SU-DHL-6 (cell line): ENCODE results near the gene PTPRK.

Experiments used
- H2AFZ ChIP-seq: fragments of 200-600 bp; sonication (generic); 2 replicates; pipeline ENCODE4 v1.6.1; 2014; ENCODE audit warnings: low read depth, mild to moderate bottlenecking, moderate library complexity, mixed read lengths, antibody characterized with exemption, low read length; ENCODE audit not compliant: severe bottlenecking
- H3F3A ChIP-seq: fragments of 200-600 bp; shearing (Covaris generic); 2 replicates; pipeline ENCODE4 v1.6.0; 2016; ENCODE audit warnings: antibody characterized with exemption, mild to moderate bottlenecking; ENCODE audit not compliant: insufficient read depth
- H3K27ac ChIP-seq: fragments of 200-600 bp; sonication (generic); 2 replicates; pipeline ENCODE4 v1.5.1; 2016; ENCODE audit warnings: low read depth, mild to moderate bottlenecking, low read length, moderate library complexity, mixed read lengths
- H3K27me3 ChIP-seq: fragments of 200-600 bp; sonication (generic), shearing (Covaris generic); 2 replicates; pipeline ENCODE4 v1.6.0; 2014; ENCODE audit warnings: mild to moderate bottlenecking, low read length
- H3K36me3 ChIP-seq: fragments of 200-600 bp; sonication (generic); 2 replicates; pipeline ENCODE4 v1.6.1; 2014; ENCODE audit warnings: mild to moderate bottlenecking, low read length, mixed read lengths
- H3K4me2 ChIP-seq: fragments of 300-600, 200-600 bp; shearing (Covaris generic), sonication (generic); 2 replicates; pipeline ENCODE4 v1.6.0; 2014; ENCODE audit warnings: low read length, low read depth, mild to moderate bottlenecking; ENCODE audit not compliant: poor library complexity, severe bottlenecking
- H3K4me3 ChIP-seq: fragments of 200-600 bp; sonication (generic); 2 replicates; pipeline ENCODE4 v1.5.1; 2014; ENCODE audit warnings: antibody characterized with exemption, low read length, mild to moderate bottlenecking, mixed read lengths; ENCODE audit not compliant: insufficient read depth, poor library complexity, severe bottlenecking
- H3K79me2 ChIP-seq: fragments of 200-600 bp; sonication (generic); 2 replicates; pipeline ENCODE4 v1.6.1; 2014; ENCODE audit warnings: mild to moderate bottlenecking, low read length, moderate library complexity; ENCODE audit not compliant: insufficient read depth
- H3K9ac ChIP-seq: fragments of 200-600 bp; sonication (generic); 2 replicates; pipeline ENCODE4 v1.7.0; 2014; ENCODE audit warnings: mild to moderate bottlenecking, low read length
- H3K9me2 ChIP-seq: fragments of 200-600 bp; sonication (generic); replicated peaks from 2 replicates; pipeline ENCODE4 v1.6.1; 2014; ENCODE audit warnings: low read length; ENCODE audit not compliant: insufficient read depth
- H3K9me3 ChIP-seq: fragments of 200-600 bp; sonication (generic); 2 replicates; pipeline ENCODE4 v1.6.1; 2014; ENCODE audit warnings: low read length, mixed read lengths; ENCODE audit not compliant: insufficient read depth
- H4K20me1 ChIP-seq: fragments of 200-600 bp; sonication (generic); 2 replicates; pipeline ENCODE4 v1.6.1; 2014; ENCODE audit warnings: low read depth, mild to moderate bottlenecking, antibody characterized with exemption, low read length, moderate library complexity, mixed read lengths
- CTCF ChIP-seq: fragments of 200-600 bp; sonication (generic); IDR thresholded peaks from one replicate; pipeline ENCODE4 v1.5.1; 2017; ENCODE audit warnings: antibody characterized with exemption, mild to moderate bottlenecking, low read length, moderate library complexity; ENCODE audit not compliant: insufficient read depth, poor library complexity, severe bottlenecking
- EZH2phosphoT487 ChIP-seq: fragments of 200-600 bp; sonication (generic), shearing (Covaris generic); conservative IDR thresholded peaks from 2 replicates; pipeline ENCODE4 v1.6.1; 2018; ENCODE audit warnings: mild to moderate bottlenecking, antibody characterized with exemption, low read length, moderate library complexity, mixed read lengths

Gene PTPRK

GRCh38 chr6:128174724-128175123, 345.7 kb downstream of the PTPRK start:
- Histone ChIP-seq H3K9ac (no peak overlapping the region), H2AFZ (no peak overlapping the region), H3K9me3 (no peaks in the 10 kb centered on the region), H3K27me3 (no peaks in the 10 kb centered on the region), H3K9me2 (no peaks in the 10 kb centered on the region), H3K4me3 (no peak overlapping the region), H3K27ac (no peak overlapping the region), H3F3A (no peaks in the 10 kb centered on the region), H3K79me2 (no peaks in the 10 kb centered on the region), H3K36me3 (no peaks in the 10 kb centered on the region), H4K20me1 (no peaks in the 10 kb centered on the region), H3K4me2 (no peak overlapping the region)
- no peak for TF ChIP-seq EZH2phosphoT487
- no peak for TF ChIP-seq CTCF

GRCh38 chr6:128172752-128173682, 347.4 kb downstream of the PTPRK start:
- Histone ChIP-seq H3K36me3 (no peaks in the 10 kb centered on the region), H4K20me1 (no peaks in the 10 kb centered on the region), H3K9me2 (no peaks in the 10 kb centered on the region), H2AFZ (no peak overlapping the region), H3K9ac (no peak overlapping the region), H3K4me3 (no peak overlapping the region), H3F3A (no peaks in the 10 kb centered on the region), H3K4me2 (no peak overlapping the region), H3K79me2 (no peaks in the 10 kb centered on the region), H3K9me3 (no peaks in the 10 kb centered on the region), H3K27me3 (no peaks in the 10 kb centered on the region), H3K27ac (no peak overlapping the region)
- TF ChIP-seq EZH2phosphoT487 (no peak), CTCF (no peak)

DNA sequence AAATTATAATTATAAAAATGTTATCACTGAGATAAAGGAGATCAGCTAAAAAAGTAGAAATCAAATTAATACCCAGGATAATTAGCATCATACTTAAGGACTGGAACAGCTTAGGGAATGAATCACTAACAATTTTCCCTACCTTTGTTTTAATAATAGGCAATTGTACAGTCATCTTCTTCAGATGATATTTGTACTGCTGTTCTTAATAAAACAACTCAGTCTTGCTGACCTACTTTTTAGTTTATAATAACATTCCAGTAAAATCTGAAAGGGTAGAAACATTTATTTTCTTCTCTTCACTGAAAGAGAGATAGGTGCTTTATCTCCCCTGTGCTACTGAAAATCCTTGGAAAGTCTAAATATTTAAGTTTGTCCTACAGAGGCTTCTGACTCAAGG, 348.3 kb downstream of the PTPRK start:
- Histone ChIP-seq H3K27me3 (no peaks in the 10 kb centered on the region), H3K9me3 (no peaks in the 10 kb centered on the region), H3K27ac (no peak overlapping the region), H4K20me1 (no peaks in the 10 kb centered on the region), H3F3A (no peaks in the 10 kb centered on the region), H3K9ac (no peak overlapping the region), H3K4me2 (no peak overlapping the region), H2AFZ (no peak overlapping the region), H3K4me3 (no peak overlapping the region), H3K79me2 (no peaks in the 10 kb centered on the region), H3K36me3 (no peaks in the 10 kb centered on the region), H3K9me2 (no peaks in the 10 kb centered on the region)
- TF ChIP-seq CTCF: no peak
